ENCODE measurements around the gene GRK2.
"Not testable (repeated sequence)": the region's sequence is repeated elsewhere in the genome, so short reads cannot be mapped to it uniquely, and the experiment has no call there.

The GRK2 gene

DNA sequence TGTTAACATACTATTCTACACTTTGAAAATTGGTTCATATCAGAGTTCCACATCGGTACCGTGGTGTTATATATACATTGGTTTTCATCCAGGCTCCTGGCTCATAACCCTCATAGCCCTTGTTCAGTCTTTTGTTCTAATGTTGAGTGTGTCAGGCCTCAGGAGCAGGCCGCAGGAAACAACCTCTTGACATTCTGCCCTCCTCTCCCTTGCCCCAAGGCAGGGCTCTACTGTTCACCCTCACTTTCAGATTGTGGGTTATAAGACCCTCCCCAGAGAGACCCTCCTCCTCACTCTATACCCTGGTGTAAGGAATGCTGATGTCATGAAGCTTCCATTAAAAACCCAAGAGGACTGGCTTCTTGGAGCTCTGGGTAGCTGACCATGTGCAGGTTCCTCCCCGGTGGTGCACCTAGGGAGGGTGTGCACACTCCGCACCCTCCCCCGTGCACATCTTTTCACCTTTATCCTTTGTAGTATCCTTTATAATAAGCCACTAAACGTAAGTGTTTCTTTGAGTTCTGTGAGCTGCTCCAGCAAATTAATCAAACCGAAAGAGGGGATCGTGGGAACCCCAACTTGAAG is 49.1 kb downstream of the GRK2 start:
- DNase-seq: no peak

DNA sequence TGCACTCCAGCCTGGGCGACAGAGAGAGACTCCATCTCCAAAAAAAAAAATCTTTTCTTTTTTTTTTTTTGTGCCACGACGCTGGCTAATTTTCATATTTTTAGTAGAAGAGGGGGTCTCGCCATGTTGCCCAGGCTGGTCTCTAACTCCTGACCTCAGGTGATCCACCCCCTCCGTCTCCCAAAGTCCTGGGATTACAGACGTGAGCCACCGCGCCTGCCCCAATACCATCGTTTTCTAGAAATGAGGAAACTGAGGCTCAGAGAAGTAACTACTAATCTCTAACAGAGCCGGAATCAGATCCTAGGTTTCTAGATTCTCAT is 50.6 kb downstream of the GRK2 start:
- no peak for DNase-seq

DNA sequence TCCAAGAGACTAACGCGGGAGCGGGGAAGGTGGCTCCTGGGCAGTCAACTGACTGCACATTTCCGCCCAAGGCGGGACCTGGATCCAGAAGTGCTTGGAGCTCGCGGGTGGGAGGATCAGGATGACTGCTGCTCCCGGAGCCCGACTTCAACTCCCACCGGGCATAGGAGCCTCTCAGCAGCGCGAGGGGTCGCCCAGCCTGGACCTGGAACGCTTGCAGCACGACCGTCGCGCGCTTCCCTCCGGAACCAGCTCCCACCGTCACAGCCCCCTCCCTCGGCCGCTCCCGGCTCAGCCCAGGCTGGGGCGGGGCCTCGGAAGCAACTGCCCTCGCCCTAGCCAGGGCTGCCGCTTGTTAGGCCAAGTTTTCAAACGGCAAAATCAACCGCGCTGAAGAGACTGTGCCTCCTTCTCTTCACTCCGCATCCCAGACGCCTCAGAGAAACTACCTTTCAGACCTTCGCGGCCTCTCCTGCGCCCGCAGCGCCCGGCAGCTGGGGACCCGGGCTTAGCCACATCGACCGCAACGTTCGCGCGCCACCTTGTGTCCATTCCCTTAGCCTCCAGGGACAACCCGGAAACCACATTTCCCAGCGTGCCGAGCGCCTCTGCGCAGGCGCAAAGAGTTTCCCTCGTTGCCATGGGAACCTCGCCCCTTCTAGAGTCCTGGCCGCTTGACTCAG is 51.1 kb downstream of the GRK2 start:
- DNase-seq: peak; percentile 97 to 99 (median 98)

DNA sequence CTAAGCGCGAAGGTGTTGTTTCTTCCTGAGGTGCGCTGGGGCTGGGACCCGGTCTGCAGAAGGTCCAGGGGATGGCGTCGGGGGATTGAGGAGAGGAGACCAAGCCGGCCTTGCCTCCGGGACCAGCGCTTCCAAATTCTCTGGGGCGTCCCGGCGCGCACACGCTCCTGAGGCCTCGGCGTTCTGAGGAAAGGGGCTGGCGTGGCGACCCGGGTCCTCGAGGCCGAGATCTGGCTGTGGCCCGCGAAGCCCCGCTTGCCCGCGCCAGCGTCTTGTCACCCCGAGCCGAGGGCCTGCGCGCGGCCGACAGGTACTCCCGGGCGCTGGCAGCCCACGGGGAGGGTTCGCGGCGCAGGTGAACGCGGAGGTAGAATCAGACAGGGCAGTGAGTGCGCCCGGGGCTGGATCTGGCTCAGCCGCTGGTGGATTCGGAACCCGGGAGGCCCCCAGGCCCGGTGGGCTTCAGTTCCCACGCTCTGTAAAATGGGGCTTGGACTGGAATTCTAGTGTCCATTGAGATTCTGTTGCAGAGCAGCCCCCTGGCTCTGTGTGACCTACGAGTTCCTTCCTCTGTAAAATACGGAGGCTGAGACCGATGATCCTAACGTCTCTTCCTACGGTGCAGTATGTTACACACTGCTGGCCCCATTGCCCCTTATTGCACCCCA is 51.7 kb downstream of the GRK2 start:
- no peak for DNase-seq

DNA sequence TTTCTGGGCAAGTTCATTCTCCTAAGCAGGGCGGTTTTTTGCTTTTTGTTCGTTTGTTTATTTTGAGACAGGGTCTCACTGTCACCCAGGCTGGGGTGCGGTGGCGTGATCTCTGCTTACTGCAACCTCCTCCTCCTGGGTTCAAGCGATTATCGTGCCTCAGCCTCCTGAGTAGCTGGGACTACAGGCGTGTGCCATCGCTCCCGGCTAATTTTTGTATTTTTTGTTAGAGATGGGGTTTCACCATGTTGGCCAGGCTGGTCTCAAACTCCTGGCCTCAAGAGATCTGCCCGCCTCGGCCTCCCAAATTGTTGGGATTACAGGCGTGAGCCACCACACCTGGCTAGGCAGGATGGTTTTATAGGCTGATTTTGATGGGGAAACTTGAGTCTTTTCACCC is 52.6 kb downstream of the GRK2 start:
- DNase-seq: not testable (repeated sequence)

DNA sequence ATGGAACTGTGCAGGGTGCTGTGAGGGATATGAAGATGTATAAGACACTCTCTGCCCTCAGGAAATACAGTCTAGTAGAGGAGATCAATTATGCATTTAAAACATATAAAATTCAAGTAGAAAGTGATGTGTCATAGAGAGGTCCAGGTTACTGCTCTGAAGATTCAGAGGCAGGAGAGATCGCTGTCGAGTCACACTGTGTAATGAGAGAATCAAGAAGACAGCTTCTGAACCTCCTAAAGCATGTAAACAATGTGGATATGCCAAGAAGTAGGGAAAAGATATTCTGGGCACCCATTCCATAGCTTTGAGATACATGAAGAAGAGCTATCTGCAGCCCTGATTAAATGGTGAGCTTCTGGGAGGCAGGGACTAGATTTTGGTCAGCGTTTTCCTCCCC is 53.7 kb downstream of the GRK2 start:
- DNase-seq: no peak

DNA sequence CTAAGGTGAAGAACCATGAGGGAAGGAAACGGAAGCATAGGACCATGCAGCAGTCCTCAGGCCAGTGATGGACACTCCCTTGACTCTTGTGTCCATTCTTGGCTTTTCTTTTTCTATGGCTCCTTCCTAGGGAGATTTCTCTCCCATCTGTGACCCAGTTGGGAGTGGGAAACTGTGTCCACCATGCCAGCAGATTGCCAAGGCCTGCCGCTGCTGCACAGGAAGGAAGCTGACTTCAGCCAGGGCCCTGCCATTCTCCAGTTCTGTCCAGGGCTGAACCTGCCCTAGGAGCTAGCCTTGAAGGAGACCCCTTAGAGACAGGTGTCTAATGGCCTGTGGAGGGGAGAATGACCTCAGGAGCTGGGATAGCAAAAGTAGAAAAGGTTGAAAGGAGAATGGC is 54.4 kb downstream of the GRK2 start:
- DNase-seq: no peak

DNA sequence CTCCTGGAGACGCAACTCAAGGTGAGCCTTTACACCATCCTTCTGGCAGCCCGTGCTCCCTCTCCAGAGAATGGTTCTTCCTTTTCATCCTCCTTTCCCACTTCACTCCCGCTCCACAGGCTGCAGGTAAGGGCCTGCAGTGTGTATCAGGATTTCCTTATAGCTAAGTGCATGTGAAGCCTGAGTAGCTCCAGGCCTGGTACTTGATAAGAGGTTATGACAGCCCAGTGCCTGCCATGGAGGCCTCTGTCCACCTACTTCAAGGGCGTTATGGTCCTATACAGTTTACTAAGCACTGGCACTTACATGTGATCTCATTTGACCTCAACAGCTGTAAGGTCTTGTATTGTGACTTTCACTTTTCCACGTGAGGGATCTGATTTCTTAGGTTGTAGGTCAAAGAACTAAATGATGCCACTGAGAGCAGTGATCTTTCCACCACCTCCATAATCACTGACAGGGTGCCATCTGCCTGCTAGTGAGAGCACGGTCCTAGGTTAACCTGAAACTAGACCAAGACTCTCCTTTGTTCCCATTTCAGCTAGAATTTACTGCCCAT is 55.1 kb downstream of the GRK2 start:
- no peak for DNase-seq

DNA sequence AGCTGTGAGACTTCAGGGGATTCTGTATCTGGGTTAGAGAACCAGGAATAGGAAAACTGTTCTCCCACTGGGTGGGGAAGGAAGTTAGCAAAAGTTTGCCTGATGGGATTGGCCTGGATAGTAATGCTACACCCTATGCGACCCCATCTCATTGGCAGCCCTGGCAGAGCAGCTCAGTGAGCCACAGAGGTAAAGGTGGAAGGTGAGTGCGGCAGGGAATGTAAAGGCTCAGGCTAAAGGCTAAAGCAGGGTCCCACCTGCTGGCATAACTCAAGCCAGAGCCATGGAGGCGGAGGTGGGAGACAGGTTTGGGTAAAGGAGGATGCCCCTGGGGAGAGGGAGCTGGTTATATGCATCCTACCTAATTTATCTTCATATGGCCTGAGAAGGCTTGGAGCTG is 55.8 kb downstream of the GRK2 start:
- no peak for DNase-seq

DNA sequence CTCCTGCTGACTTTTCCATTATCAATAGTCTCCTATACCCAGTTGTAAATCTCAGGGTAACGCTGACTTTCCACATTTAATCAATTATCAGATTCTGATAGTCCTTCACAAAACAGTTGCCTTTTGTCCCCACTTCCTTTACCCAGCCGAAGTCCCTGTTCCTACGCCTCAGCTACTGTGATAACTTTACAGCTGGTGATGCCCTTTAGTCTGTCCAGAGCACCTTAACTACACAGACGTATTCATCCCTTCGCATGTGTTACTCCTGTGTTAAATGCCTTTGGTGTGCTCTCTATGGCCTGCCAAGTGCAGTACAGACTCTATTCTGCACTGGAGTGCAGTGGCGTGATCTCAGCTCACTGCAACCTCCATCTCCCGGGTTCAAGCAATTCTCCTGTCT is 57.3 kb downstream of the GRK2 start:
- no peak for DNase-seq

DNA sequence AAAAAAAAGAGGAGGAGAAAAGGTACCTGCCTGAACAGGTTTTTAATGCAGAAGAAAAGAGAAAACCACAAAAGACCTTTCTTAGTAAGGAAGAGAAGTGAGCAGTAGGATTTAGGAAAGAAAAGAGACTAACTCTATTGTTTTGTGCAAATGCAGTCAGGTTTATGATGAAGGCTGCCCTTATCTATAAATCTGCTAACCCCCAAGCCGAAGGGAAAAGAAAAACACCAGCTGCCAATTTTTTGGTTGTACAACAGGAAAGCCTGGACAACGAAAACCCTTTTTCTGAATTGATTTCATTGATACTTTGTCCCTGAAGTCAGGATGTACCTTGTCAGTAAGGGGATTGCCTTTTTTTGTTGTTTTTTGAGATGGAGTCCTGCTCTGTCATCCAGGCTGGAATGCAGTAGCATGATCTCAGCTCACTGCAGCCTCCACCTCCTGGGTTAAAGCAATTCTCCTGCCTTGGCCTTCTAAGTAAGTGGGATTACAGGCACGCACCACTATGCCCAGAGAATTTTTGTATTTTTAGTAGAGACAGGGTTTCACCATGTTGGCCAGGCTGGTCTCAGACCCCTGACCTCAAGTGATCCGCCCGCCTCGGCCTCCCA is 65.9 kb downstream of the GRK2 start:
- DNase-seq: no peak

Measured in suppressor macrophage (primary cell).